H1 (cell line): Measurements from ENCODE around the gene ZIC5. TPM values are rescaled to one million over a fixed set of nuclear protein-coding genes. Genes with fewer than 3 reads are reported as not detected.

Experiments
- CHD7 ChIP-seq: fragments of 300-600 bp; sonication (generic); IDR thresholded peaks from 2 replicates; pipeline ENCODE4 v1.7.1; 2012; ENCODE audit warnings: low read length, moderate library complexity, mild to moderate bottlenecking, inconsistent platforms; ENCODE audit not compliant: insufficient replicate concordance
- polyA plus RNA-seq, 7 experiments: library from polyadenylated mRNA; depleted of rRNA in 3 of 7; stranded (reverse) in 5 of 7; unstranded in 2 of 7; fragments of >200 nt in 5 of 7; fragments of 200-250 nt in 2 of 7; gene quantifications; 1 replicate in 5 of 7; 2 replicates in 1 of 7; 4 replicates in 1 of 7; pipeline versions ENCODE4 v1.2.1 to v1.2.3, GENCODE V29; 2011 to 2013; ENCODE audit warnings: missing spikeins in 2 of 7, mixed read lengths in 2 of 7
- total RNA-seq: library from RNA; stranded (reverse); fragmentation: NEBNext Ultra II Directional; extraction: Animal tissue kit (Norgen Biotek cat#: 25700); gene quantifications from 2 replicates; pipeline ENCODE4 v1.2.1, GENCODE V29; 2021

ZIC5 gene
- total and polyA plus RNA-seq, 2 of the 8 experiments (the other 6 are each of a cell fraction or from before 2014, with no cell fraction given), result 14.2 to 52.7 TPM

DNA sequence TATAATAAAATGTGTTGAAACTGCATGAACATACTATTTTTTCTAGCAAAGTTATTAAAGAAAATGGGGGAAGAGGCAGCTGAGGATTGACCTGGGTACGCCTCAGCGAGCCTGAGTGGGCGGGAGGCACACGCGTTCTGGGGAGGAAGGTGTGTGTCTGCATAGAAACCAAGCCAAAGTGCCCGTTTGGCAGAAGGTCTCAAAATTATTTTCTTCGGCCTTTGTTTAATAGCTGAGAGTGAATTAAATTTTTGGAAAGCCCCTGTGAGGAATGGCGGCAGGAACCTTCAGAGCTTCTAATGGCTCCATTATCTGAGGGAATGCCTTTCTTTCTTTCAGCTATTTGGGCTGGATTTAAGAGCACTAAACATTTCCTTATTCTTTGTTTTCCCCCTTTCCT is 15.2 kb upstream of the ZIC5 start (continued):
- TF ChIP-seq CHD7, result peak; percentile 67
